ENCODE results near the gene PTCHD1. TPM values are rescaled to one million over a fixed set of nuclear protein-coding genes. Genes with fewer than 3 reads are reported as not detected.

Gene PTCHD1
- total RNA-seq, result 0.83 TPM
- long read RNA-seq, full-length matches to known transcripts, result 2 of 3 reads
- long read RNA-seq, partial matches to known transcripts, result 0 of 3 reads
- long read RNA-seq, other reads (novel, unspliced or antisense), result 1 of 3 reads

GRCh38 chrX:23334848-23335599, at the start of gene PTCHD1:
Gene PTCHD1, plus strand, starts transcription at chrX:23334849. Its CDS starts 27 bp downstream, at chrX:23334876.
- H3K4me3 ChIP-seq, result peak within 1 kb of the TSS; percentile 36
- H3K27me3 ChIP-seq (ENCODE audit: low read depth), result peaks cover 12% of the 10 kb centered on the region
- intact Hi-C loops (cut with DNase I), result no loop called here
- H3K9me3 ChIP-seq, result no peaks in the 10 kb centered on the region
- H3K27ac ChIP-seq, result no peak within 1 kb of the TSS
- no peaks in the 10 kb centered on the region for H3K4me1 ChIP-seq
- DNase-seq, result no peak
- ATAC-seq, result peak; percentile 20 to 30
- TF ChIP-seq CTCF (IDR thresholded peaks at IDR 0.05), result no peak
- no peaks in the 10 kb centered on the region for H3K36me3 ChIP-seq

- no peaks in the 10 kb centered on the region for H3K4me1 ChIP-seq
- H3K9me3 ChIP-seq, result no peaks in the 10 kb centered on the region
- H3K4me3 ChIP-seq, result no peak overlapping the region
- TF ChIP-seq CTCF (IDR thresholded peaks at IDR 0.05), result no peak
- no peak for DNase-seq
- H3K27me3 ChIP-seq (ENCODE audit: low read depth), result no peaks in the 10 kb centered on the region
- H3K27ac ChIP-seq, result no peak overlapping the region
- intact Hi-C loops (cut with DNase I), result no loop called here
- no peak for ATAC-seq
- H3K36me3 ChIP-seq, result no peaks in the 10 kb centered on the region
Observed at GRCh38 chrX:23286731-23287130, 47.9 kb upstream of the PTCHD1 start.

GRCh38 chrX:23287191-23287725, 47.4 kb upstream of the PTCHD1 start:
- no peak overlapping the region for H3K27ac ChIP-seq
- intact Hi-C loops (cut with DNase I), result no loop called here
- no peaks in the 10 kb centered on the region for H3K36me3 ChIP-seq
- H3K27me3 ChIP-seq (ENCODE audit: low read depth), result no peaks in the 10 kb centered on the region
- TF ChIP-seq CTCF (IDR thresholded peaks at IDR 0.05), result no peak
- ATAC-seq (no peak), DNase-seq (no peak)
- H3K9me3 ChIP-seq, result no peaks in the 10 kb centered on the region
- H3K4me3 ChIP-seq, result no peak overlapping the region
- no peaks in the 10 kb centered on the region for H3K4me1 ChIP-seq

- DNase-seq, result no peak
- TF ChIP-seq CTCF (IDR thresholded peaks at IDR 0.05), result no peak
Observed at GRCh38 chrX:23292354-23292987, 42.2 kb upstream of the PTCHD1 start.

GRCh38 chrX:23292988-23293651, 41.5 kb upstream of the PTCHD1 start:
- Histone ChIP-seq H3K9me3 (no peaks in the 10 kb centered on the region), H3K27me3 (ENCODE audit: low read depth) (no peaks in the 10 kb centered on the region), H3K4me3 (no peak overlapping the region), H3K27ac (no peak overlapping the region), H3K36me3 (no peaks in the 10 kb centered on the region), H3K4me1 (no peaks in the 10 kb centered on the region)
- intact Hi-C loops (cut with DNase I), result no loop called here
- no peak for TF ChIP-seq CTCF (IDR thresholded peaks at IDR 0.05)
- ATAC-seq, result no peak
- DNase-seq, result no peak

More at GRCh38 chrX:23292354-23292987, 42.2 kb upstream of the PTCHD1 start:
- intact Hi-C loops (cut with DNase I), result no loop called here
- no peak for ATAC-seq
- no peaks in the 10 kb centered on the region for H3K27me3 ChIP-seq (ENCODE audit: low read depth)
- H3K36me3 ChIP-seq, result no peaks in the 10 kb centered on the region
- no peaks in the 10 kb centered on the region for H3K4me1 ChIP-seq
- no peak overlapping the region for H3K27ac ChIP-seq
- H3K9me3 ChIP-seq, result no peaks in the 10 kb centered on the region
- H3K4me3 ChIP-seq, result no peak overlapping the region

All from lower lobe of right lung (tissue), 2 donors.